CD4-positive, alpha-beta T cell treated with Interferon gamma for 1 hour (primary cell): ENCODE data around the gene AUTS2.
"Not testable (repeated sequence)": the region's sequence is repeated elsewhere in the genome, so short reads cannot be mapped to it uniquely, and the experiment has no call there.

ENCODE experiments used
- DNase-seq: peaks from one replicate; pipeline ENCODE4 v3.0.0-alpha.2; 2020

AUTS2 gene

GRCh38 chr7:69768986-69769595, 170.8 kb downstream of the AUTS2 start:
- no peak for DNase-seq

DNA sequence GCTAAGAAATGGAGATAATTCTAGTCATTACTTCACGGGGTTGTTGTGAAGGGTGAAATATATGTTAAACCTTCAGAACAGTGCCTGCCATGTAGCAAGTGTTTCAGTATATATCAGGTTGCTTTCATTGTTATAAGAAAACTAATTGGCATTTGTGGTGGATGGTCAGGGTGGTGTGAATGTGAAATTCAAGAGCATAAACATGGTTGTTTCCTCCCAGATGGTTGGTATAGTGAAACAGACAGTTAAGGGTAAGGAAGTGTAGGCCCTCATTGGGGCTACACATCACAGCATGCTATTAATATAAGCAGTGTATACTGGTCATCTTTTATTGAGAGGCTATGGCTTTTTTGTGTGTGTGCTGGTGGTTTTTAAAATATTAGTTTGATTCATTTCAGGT, 171.6 kb downstream of the AUTS2 start:
- no peak for DNase-seq

DNA sequence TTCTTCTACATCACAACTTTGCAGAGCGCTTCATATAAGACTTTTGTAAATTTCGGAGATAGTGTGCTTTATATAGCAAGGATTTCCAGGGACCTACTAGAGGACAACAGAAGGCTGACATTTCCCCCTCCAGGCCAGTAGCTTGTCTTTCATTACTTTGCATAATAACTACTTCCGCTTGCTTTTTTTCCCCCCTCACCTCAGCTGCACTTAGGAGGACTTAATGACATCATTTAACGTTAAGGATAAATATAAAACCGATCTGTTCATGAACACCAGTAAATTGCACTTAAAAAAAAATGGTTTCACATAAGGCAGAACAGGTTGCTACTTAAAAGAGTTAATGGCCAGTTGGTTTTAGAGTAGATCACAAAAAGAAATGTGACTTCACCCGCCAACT, 172.3 kb downstream of the AUTS2 start:
- no peak for DNase-seq

DNA sequence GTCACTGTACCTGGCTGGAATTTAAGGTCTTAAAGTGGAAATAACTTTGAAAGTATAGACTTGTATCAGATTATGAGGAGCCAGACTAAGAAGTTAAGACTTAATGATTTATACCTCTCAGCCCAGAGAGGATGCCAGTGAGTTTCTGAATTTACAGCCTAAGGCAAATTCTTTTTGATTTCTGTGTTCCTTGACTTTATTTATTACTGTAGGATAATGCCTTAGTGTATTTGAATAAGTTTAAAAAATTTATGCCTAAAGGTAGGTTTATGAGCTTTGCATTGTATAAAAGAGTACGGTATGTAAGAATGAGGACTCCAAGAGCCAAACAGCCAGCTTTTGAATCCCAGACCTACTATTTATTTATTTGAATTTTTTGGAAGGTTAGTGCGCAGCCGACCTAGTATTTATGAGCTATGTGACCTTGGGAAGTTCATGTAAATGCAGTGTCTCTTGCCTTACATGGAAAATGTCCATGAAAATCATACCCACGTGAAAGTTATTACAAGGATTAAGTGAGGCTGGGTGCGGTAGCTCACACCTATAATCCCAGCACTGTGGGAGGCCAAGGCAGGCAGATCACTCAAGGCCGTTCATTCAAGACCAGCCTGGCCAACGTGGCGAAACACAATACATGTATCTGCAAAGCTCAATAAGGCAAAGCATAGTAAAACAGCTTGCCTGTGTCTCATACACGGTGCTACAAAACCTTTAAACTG, 174.6 kb downstream of the AUTS2 start:
- no peak for DNase-seq

DNA sequence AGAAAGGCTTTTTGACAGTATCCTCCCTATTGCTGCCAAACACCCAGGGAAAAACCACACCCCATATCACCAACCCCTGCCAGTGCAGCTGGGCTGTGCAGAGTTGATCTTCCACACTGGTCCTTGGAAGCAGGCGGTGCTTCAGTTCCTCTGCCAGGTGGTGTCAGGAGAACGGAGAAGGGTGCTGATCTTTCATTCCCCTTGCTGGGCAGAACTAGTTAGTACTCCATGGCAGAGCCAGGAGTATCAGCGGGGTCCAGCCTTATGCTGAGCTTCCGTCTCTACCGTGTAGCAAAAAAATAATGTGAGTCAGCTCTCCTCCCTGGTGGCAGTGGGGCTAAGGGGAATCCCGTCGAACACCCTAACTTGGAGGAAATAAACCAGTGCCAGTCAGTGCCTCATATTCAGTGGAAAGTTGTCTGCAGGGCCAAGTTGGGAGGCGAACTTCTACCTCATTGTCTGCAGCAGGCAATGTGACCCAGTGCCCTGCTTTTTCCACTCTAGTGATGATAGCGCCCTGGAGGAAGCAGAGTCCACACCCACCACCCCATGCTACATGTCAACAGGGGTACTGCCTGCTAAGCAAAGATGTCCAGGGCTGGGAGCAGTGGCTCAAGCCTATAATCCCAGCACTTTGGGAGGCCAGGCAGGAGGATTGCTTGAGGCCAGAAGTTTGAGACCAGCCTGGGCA, 175.4 kb downstream of the AUTS2 start:
- no peak for DNase-seq

DNA sequence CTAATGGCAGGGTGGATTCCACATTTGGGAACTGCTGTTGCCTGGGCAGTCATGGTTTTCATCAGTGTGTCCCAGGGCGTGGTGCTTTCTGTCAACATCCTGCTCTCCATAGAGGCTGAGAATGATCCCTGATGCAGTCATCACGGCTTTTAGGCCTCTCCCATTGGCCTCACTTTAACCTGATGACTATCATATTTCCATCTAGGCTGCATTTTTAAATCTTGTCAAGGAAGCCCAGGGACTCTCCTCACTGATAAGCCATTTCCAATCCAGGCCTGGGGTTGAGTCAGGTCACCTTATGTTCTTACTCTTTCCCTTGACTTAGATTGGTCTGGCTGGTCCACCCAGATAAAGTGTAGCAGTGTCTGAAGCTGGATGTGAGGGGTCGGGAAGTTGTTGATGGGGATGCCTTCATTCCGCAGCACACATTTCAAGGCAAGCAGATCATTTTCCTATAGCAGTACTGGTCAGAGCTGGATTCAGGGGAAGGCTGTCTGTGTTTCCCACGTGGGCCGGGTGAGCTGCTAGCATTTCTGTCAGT, 177.0 kb downstream of the AUTS2 start:
- DNase-seq = no peak

GRCh38 chr7:69776611-69777010, 178.3 kb downstream of the AUTS2 start:
- no peak for DNase-seq

DNA sequence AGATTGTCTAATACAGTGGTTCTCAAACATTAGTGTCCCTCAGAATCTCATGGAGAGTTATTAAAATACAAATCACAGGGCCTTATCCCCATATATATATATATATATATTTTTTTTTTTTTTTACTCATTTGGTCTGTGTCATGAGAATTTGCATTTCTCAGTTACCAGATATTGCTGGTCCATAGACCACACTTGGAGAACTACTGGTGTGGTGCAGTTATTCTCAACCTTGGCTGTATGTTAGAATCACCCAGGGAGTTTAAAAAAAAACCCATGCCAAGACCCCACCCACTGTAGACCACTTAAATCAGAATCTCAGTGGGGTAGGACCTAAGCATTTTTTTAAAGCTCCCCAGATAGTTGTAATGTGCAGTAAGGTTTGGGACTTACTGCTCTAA, 179.9 kb downstream of the AUTS2 start:
- DNase-seq = no peak

DNA sequence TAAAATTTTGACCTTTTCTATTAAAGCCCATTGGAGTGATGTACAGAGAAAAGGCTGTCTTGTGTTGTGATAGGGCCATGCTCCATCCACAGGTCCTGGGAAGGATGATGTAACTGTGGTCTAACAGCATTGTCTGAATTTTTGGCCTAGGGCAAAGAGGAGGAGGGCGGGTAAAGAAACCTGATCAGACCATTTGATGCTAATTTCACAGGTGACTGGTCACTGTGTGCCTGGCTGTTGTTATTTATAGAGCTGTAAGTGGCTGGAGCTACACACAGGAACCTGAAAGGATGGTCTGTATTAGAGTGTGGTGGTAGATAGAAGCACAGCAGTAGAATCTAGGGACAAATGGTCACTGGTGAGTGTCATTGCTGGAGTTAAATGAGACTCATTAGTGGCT, 182.1 kb downstream of the AUTS2 start:
- no peak for DNase-seq

GRCh38 chr7:69781412-69781846, 183.2 kb downstream of the AUTS2 start:
- DNase-seq = no peak

DNA sequence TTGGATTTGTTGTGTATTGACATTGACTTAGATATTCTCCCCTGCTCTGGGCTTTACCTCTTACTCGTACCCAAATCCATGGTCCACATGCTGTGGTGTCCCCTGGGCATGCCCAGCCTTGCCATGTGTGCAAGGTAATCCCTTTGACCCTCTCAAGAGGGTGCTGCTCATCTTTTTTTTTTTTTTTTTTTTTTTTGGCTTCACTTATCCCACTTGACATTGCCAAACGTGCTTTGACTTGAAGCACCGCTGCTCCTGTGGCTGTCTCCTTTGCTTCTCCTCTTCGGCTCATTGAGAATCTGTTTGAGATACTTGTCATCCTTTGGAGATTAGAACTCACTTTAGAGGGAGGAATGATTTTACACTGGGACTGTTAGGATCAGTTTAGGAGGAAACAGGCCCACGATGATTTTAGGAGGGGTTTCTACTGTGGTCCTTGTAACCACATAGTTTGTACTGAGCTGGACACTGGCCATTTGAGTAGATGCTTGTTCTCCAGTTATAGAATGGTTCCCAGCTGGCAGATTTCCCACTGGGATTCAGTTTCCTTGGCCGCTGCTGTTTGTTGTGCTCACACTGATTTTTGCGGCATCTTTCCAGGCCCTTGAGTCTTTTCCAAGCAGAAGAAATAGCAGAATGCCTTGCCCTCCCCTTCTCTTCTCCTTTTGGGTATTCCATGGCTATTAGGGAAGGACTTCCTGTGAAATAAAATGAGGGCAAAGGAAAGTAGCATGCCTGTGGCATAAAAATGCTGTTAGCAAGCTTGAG, 184.8 kb downstream of the AUTS2 start:
- no peak for DNase-seq

GRCh38 chr7:69786130-69786529, 187.9 kb downstream of the AUTS2 start:
- not testable (repeated sequence) for DNase-seq

GRCh38 chr7:69786730-69787395, 188.6 kb downstream of the AUTS2 start:
- DNase-seq = no peak

DNA sequence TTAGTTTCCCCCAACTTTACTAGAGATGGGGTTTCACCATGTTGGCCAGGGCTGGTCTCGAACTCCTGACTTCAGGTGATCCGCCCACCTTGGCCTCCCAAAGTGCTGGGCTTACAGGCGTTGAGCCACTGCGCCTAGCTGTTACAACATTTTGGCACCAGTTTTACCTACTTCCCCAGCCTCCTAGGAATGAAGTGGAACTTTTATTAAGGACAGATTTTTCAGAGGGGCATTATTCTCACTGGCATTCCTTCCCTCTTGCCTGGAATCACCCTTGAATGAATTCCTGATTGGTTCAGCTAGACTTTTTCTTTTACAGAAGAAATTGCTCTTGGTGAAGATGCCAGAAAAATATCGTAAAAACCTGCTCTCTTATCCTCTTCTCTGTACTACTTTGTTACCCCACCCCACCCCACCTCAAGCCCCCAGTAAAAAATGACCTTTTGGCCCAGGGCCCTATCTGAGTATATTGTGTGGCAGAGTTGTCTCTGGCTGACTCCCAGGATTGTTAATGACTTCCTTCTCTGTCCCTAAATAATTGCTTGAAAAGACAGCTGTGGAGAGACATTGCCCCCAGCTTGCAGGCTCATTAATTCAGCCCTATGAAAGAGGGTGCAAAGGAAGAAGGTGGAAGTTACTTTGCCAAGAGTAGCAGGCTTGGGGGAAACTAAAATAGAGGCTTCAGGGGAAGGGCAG, 189.6 kb downstream of the AUTS2 start:
- DNase-seq = no peak

DNA sequence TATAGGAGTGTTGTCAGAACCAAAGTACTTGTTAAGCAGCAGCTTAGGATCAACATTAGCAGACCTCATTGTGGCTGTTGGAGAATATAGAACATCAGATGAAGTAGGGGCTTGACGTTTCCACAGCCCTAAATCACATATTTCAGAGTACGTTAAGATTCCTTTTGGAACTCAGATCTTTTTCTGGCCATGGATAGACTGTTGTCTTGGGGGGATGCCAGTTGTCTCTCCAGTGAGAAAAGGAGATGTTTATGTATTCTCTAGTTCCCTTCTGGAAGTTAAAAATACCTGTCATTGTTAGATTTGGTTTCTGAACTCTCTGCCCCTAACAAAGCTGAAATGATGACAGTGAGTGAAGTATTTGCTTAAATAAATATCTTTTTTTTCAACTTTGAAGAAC, 191.3 kb downstream of the AUTS2 start:
- DNase-seq = no peak

- DNase-seq = no peak
Observed at GRCh38 chr7:69790977-69791724, 192.9 kb downstream of the AUTS2 start.

DNA sequence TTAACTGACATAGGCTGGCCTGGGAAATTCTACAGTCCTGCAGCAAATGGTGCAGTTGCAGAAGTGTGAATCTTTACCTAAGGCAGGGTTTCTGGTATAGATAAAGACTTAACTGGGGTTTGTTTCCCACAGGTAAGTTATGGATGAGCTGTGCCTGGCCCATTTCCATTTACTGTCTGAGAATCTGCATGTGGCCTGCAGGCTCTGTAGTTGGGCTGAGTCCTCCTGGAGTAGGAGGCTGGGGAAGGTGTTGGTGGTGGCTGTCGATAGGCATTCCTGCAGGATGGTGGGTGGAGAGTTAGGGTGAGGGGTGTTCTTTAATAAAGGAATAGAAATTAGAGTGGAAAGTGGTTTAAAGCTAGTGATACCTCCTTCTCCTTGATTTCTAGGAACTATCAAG, 193.5 kb downstream of the AUTS2 start:
- DNase-seq = no peak

GRCh38 chr7:69795932-69796331, 197.7 kb downstream of the AUTS2 start:
- no peak for DNase-seq

- no peak for DNase-seq
Observed at GRCh38 chr7:69796416-69796815, 198.1 kb downstream of the AUTS2 start.

DNA sequence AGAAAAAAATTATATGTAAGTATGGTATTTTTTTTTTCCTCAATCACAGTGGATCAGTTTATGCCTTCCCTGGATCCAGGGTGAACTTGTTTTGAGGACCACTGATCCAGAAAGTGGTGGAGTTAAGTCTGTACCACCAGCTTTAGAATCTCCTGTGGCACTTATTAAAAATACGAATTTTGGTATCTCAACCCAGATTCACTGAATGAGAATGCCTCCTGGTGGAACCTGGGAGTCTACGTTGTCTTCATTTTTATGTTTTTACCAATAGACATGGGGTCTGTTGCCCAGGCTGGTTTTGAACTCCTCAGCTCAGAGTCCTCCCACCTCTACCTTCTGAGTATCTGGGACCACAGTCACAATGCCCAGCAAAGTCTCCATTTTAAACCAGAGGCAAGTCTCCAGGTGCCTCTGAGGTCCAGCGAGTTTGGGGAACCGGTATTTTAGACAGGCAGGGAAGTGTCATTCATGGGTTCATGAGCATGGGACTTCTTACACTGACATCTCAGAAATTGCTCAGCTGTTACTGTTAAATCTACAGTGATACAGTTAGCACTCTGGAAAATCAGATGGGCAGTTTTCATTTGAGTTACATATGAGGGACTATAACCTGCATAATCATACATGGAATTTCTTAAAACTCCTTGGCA, 200.9 kb downstream of the AUTS2 start:
- no peak for DNase-seq

DNA sequence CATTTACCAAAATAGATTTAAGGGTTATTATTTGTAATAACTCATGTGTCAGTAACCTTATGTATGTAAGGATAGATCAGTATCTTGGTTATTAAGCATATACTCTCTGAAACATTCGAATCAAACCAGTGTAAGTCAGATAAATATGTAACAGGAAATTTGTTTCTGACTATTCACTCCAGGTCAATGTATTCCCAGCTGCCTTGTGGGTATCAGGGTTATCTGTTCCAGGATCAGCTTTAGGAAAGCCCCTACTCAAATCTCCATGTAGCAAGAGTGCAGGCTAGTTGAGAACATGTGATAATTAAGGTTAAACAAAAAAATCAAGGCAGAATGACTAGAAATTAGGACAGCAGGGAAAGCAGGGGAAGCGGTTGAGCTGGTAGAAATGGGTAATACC, 201.7 kb downstream of the AUTS2 start:
- DNase-seq = no peak
